KMS-11 (cell line): Measurements from ENCODE around the gene EPHA8.

Experiments used
- H2AFZ ChIP-seq: fragments of 200-600 bp; sonication (generic); 2 replicates; pipeline ENCODE4 v1.6.1; 2016; ENCODE audit warnings: antibody characterized with exemption, mixed run types, low read depth
- H3K27ac ChIP-seq: fragments of 200-600 bp; sonication (generic); 2 replicates; pipeline ENCODE4 v1.6.1; 2016; ENCODE audit warnings: mild to moderate bottlenecking, mixed run types
- H3K27me3 ChIP-seq: fragments of 200-600 bp; sonication (generic); 2 replicates; pipeline ENCODE4 v1.6.1; 2017; ENCODE audit warnings: mild to moderate bottlenecking, low read depth, mixed run types, moderate library complexity; ENCODE audit not compliant: insufficient read depth
- H3K36me3 ChIP-seq: fragments of 200-600 bp; sonication (generic); 2 replicates; pipeline ENCODE4 v1.6.1; 2017; ENCODE audit warnings: mild to moderate bottlenecking, mixed run types; ENCODE audit not compliant: insufficient read depth
- H3K4me1 ChIP-seq: fragments of 200-600 bp; sonication (generic); 2 replicates; pipeline ENCODE4 v1.6.1; 2016; ENCODE audit warnings: mild to moderate bottlenecking, low read depth, mixed run types; ENCODE audit not compliant: poor library complexity, severe bottlenecking
- H3K4me2 ChIP-seq: fragments of 200-600 bp; sonication (generic); 2 replicates; pipeline ENCODE4 v1.7.0; 2016; ENCODE audit warnings: mild to moderate bottlenecking, mixed run types
- H3K4me3 ChIP-seq: fragments of 200-600 bp; sonication (generic); IDR thresholded peaks from 2 replicates; pipeline ENCODE4 v1.6.1; 2017; ENCODE audit warnings: low read depth, low read length, mixed read lengths; ENCODE audit not compliant: insufficient read depth
- H3K79me2 ChIP-seq: fragments of 200-600 bp; sonication (generic); 2 replicates; pipeline ENCODE4 v1.6.1; 2016; ENCODE audit warnings: low read depth, mixed run types; ENCODE audit not compliant: insufficient read depth
- H3K9ac ChIP-seq: fragments of 200-600 bp; sonication (generic); 2 replicates; pipeline ENCODE4 v1.6.1; 2016; ENCODE audit warnings: mild to moderate bottlenecking, mixed run types
- H4K20me1 ChIP-seq: fragments of 200-600 bp; sonication (generic); 2 replicates; pipeline ENCODE4 v1.6.1; 2016; ENCODE audit warnings: mild to moderate bottlenecking, mixed run types; ENCODE audit not compliant: insufficient read depth
- CTCF ChIP-seq: fragments of 200-600 bp; sonication (generic); conservative IDR thresholded peaks from 2 replicates; pipeline ENCODE4 v1.6.1; 2017; ENCODE audit warnings: low read depth, mild to moderate bottlenecking, antibody characterized with exemption, low read length, moderate library complexity, mixed read lengths

The EPHA8 gene

GRCh38 chr1:22556391-22557104 is 6.7 kb upstream of the EPHA8 start:
- Histone ChIP-seq H2AFZ (no peak overlapping the region), H3K4me1 (no peaks in the 10 kb centered on the region)

GRCh38 chr1:22557341-22557950 is 5.8 kb upstream of the EPHA8 start:
- H3K36me3 ChIP-seq = no peaks in the 10 kb centered on the region
- no peak overlapping the region for H3K4me3 ChIP-seq
- H3K79me2 ChIP-seq = no peaks in the 10 kb centered on the region
- no peaks in the 10 kb centered on the region for H3K4me1 ChIP-seq
- peaks cover 85% of the 10 kb centered on the region for H3K27me3 ChIP-seq
- no peak for TF ChIP-seq CTCF
- no peak overlapping the region for H3K27ac ChIP-seq
- H2AFZ ChIP-seq = no peak overlapping the region
- no peaks in the 10 kb centered on the region for H4K20me1 ChIP-seq
- H3K4me2 ChIP-seq = no peak overlapping the region
- no peak overlapping the region for H3K9ac ChIP-seq

More at GRCh38 chr1:22556391-22557104, 6.7 kb upstream of the EPHA8 start:
- H4K20me1 ChIP-seq = no peaks in the 10 kb centered on the region
- H3K9ac ChIP-seq = no peak overlapping the region
- H3K27me3 ChIP-seq = peaks cover 86% of the 10 kb centered on the region
- no peak overlapping the region for H3K4me2 ChIP-seq
- H3K79me2 ChIP-seq = no peaks in the 10 kb centered on the region
- no peak overlapping the region for H3K4me3 ChIP-seq
- no peak for TF ChIP-seq CTCF
- no peak overlapping the region for H3K27ac ChIP-seq
- H3K36me3 ChIP-seq = no peaks in the 10 kb centered on the region

- Histone ChIP-seq H3K4me1 (no peaks in the 10 kb centered on the region), H3K79me2 (no peaks in the 10 kb centered on the region), H3K36me3 (no peaks in the 10 kb centered on the region), H3K9ac (no peak overlapping the region), H3K27ac (no peak overlapping the region), H4K20me1 (no peaks in the 10 kb centered on the region), H3K27me3 (peaks cover 80% of the 10 kb centered on the region), H3K4me3 (no peak overlapping the region), H2AFZ (no peak overlapping the region), H3K4me2 (no peak overlapping the region)
- TF ChIP-seq CTCF = no peak
Measured at GRCh38 chr1:22563671-22564602, 648 bp downstream of the EPHA8 start.

GRCh38 chr1:22566161-22566560 is 2.9 kb downstream of the EPHA8 start:
- Histone ChIP-seq H4K20me1 (no peaks in the 10 kb centered on the region), H3K4me1 (no peaks in the 10 kb centered on the region), H3K27me3 (peaks cover 69% of the 10 kb centered on the region), H3K4me2 (no peak overlapping the region), H2AFZ (no peak overlapping the region), H3K4me3 (no peak overlapping the region), H3K27ac (no peak overlapping the region), H3K36me3 (no peaks in the 10 kb centered on the region), H3K9ac (no peak overlapping the region), H3K79me2 (no peaks in the 10 kb centered on the region)
- TF ChIP-seq CTCF = no peak
